GM06990 (cell line): Measurements from ENCODE around the gene PDE11A.

Experiments
- DNase-seq: peaks from one replicate; pipeline ENCODE4 v3.0.0-alpha.2; 2011; ENCODE audit not compliant: insufficient read length; ENCODE audit errors: extremely low read depth
- H3K27me3 ChIP-seq: replicated peaks from 2 replicates; pipeline ENCODE4 v1.6.0; 2011; ENCODE audit warnings: low read length; ENCODE audit not compliant: control insufficient read depth, insufficient read depth
- H3K36me3 ChIP-seq: 2 replicates; pipeline ENCODE4 v1.5.1; 2011; ENCODE audit warnings: low read length; ENCODE audit not compliant: control insufficient read depth, insufficient read depth
- H3K4me3 ChIP-seq: replicated peaks from 2 replicates; pipeline ENCODE4 v1.5.1; 2011; ENCODE audit warnings: low read depth, mild to moderate bottlenecking, control low read depth, low read length
- TF ChIP-seq, protein P1 (sequence below): IDR thresholded peaks from 2 replicates; pipeline ENCODE4 v1.5.1; 2011; ENCODE audit warnings: low read length, control low read depth, mild to moderate bottlenecking, inconsistent platforms; ENCODE audit not compliant: insufficient read depth, poor library complexity, severe bottlenecking

The PDE11A gene

GRCh38 chr2:177673602-177674595 is 398.7 kb downstream of the PDE11A start:
- Histone ChIP-seq H3K4me3 (no peak overlapping the region), H3K36me3 (no peaks in the 10 kb centered on the region), H3K27me3 (no peaks in the 10 kb centered on the region)
- no peak for DNase-seq
- TF ChIP-seq, protein P1, sequence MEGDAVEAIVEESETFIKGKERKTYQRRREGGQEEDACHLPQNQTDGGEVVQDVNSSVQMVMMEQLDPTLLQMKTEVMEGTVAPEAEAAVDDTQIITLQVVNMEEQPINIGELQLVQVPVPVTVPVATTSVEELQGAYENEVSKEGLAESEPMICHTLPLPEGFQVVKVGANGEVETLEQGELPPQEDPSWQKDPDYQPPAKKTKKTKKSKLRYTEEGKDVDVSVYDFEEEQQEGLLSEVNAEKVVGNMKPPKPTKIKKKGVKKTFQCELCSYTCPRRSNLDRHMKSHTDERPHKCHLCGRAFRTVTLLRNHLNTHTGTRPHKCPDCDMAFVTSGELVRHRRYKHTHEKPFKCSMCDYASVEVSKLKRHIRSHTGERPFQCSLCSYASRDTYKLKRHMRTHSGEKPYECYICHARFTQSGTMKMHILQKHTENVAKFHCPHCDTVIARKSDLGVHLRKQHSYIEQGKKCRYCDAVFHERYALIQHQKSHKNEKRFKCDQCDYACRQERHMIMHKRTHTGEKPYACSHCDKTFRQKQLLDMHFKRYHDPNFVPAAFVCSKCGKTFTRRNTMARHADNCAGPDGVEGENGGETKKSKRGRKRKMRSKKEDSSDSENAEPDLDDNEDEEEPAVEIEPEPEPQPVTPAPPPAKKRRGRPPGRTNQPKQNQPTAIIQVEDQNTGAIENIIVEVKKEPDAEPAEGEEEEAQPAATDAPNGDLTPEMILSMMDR = peak; percentile 22

- H3K36me3 ChIP-seq = no peaks in the 10 kb centered on the region
- no peaks in the 10 kb centered on the region for H3K27me3 ChIP-seq
- no peak overlapping the region for H3K4me3 ChIP-seq
- DNase-seq = no peak
- TF ChIP-seq, protein P1 = no peak
Measured at GRCh38 chr2:177671662-177672061, 400.9 kb downstream of the PDE11A start.

DNA sequence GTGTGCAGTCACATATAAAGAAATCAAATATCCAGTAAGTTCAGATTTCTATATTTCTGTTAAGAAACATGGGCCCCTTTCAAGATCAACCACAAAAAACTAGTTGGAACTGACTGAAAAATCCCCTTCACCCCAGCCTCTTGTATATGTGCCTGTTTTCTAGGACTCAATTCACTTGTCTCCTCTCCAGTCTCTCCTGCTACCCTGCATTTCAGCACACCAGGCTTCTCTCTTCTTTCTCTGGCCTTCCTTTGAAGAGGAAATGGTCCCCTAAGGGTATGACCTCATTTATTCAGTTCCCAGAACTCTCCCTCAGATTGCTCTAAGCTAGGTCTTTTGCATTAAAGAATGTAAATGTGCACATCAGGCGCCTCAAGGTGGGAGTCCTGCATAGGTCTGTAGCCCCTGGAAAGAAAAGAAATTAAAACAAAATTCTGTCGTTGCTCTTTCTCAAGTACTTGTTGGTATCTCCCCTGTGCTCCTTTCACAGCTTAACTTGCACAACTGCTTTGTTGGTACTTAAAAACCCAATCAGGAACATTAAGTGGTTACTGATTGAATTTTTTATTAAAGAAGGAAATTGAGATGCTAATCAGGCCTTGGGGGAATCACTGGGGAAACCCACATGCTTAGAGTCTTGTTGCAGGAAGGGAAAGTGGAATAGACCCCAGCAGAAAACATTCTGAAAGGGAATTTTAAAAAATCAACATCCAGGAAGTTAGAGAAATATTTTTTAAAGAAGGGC is 401.6 kb downstream of the PDE11A start:
- DNase-seq = no peak

DNA sequence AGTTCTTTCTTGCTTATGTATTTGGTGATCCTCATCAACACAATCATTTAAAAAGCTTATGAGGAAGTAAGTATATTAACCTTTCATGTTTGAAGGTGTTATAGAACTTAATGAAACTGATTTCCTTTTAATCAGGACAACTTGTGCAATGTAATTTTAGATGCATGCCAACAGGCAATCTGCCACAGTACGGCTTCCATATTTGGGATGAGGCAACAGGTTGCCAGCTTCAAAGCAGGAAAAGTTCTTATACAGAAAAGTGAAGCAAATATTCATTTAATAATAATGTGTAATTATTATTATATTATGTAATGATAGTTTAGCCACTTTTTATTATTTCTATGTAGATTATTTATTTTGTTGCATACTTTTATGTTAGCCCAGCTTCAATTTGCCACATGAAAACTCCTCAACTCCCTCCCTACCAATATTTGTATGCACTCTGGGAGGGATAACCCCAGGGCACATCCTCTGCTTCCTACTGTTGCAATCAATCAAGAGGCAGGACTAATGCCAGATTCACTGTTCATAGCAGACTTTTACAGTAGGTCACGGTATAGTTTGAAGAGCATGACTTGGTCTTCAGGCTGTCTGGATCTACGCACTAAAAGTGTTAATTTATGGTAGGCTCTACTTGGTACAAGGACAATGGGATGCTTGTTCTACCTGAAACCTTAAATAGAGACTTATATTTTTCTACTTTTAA is 402.8 kb downstream of the PDE11A start:
- Histone ChIP-seq H3K4me3 (no peak overlapping the region), H3K36me3 (no peaks in the 10 kb centered on the region), H3K27me3 (no peaks in the 10 kb centered on the region)
- no peak for DNase-seq
- TF ChIP-seq, protein P1 = no peak

More for the DNA sequence above, 401.6 kb downstream of the PDE11A start:
- H3K27me3 ChIP-seq = no peaks in the 10 kb centered on the region
- H3K4me3 ChIP-seq = no peak overlapping the region
- TF ChIP-seq, protein P1 = no peak
- H3K36me3 ChIP-seq = no peaks in the 10 kb centered on the region

DNA sequence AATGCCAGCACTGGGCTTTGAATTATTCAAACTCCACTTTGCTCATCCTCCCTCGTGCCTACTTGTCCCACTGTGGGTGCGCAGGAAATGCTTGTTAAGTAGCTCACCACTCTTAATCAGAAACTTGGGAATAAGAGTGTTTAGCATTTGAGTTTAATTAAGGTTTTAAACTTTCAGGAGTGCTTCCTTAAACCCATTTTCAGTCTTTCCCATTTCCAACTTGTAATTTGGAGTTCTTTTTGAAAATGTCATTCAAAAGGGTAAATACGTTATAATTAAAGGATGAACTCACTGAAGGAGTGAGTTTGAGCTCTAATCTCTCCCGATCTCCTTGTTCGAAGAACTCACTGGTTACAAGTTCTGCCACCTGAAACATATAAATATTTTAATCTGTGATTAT is 403.4 kb downstream of the PDE11A start:
- Histone ChIP-seq H3K4me3 (no peak overlapping the region), H3K36me3 (no peaks in the 10 kb centered on the region), H3K27me3 (no peaks in the 10 kb centered on the region)
- TF ChIP-seq, protein P1 = no peak
- DNase-seq = no peak
